Suprapubic skin (tissue), 4 donors: ENCODE data around the gene MED27. TPM values are rescaled to one million over a fixed set of nuclear protein-coding genes. Genes with fewer than 3 reads are reported as not detected.

Source experiments
- DNase-seq, 2 donors: peaks; one replicate each; pipeline ENCODE4 v3.0.0-alpha.2; 2019; ENCODE audit warnings: low spot score in 2 of 2
- H3K27ac ChIP-seq: fragments of 200-600 bp; sonication (generic); one replicate; pipeline ENCODE4 v1.5.1; 2019
- H3K27me3 ChIP-seq: fragments of 200-600 bp; sonication (generic); one replicate; pipeline ENCODE4 v1.5.1; 2019
- H3K36me3 ChIP-seq: fragments of 200-600 bp; sonication (generic); one replicate; pipeline ENCODE4 v1.5.1; 2019
- H3K4me1 ChIP-seq: fragments of 200-600 bp; sonication (generic); one replicate; pipeline ENCODE4 v1.5.1; 2019
- H3K4me3 ChIP-seq: fragments of 200-600 bp; sonication (generic); one replicate; pipeline ENCODE4 v1.5.1; 2019; ENCODE audit warnings: mild to moderate bottlenecking
- H3K9me3 ChIP-seq: fragments of 200-600 bp; sonication (generic); one replicate; pipeline ENCODE4 v1.5.1; 2019
- CTCF ChIP-seq, 2 donors: fragments of 200-600 bp in 1 of 2; fragments of 450-650 bp in 1 of 2; sonication (generic) in 1 of 2; IDR thresholded peaks; one replicate each; pipeline ENCODE4 v1.5.1; 2016 to 2019; ENCODE audit warnings: antibody characterized with exemption in 2 of 2, mild to moderate bottlenecking in 1 of 2, moderate library complexity in 1 of 2
- EP300 ChIP-seq: sonication (generic); formaldehyde crosslinking; IDR thresholded peaks from one replicate; pipeline ENCODE4 v1.6.1; 2017; ENCODE audit warnings: antibody characterized with exemption
- POLR2A ChIP-seq, 2 donors: fragments of 450-650 bp; IDR thresholded peaks; one replicate each; pipeline ENCODE4 v1.6.1; 2017; ENCODE audit warnings: antibody characterized with exemption in 2 of 2, mild to moderate bottlenecking in 2 of 2, moderate library complexity in 2 of 2
- POLR2AphosphoS5 ChIP-seq, 3 donors: sonication (generic); formaldehyde crosslinking; IDR thresholded peaks; one replicate each; pipeline ENCODE4 v1.6.1; 2017; ENCODE audit warnings: antibody characterized with exemption in 3 of 3
- WGBS: methylation state at CpG from one replicate; pipeline ENCODE4 v1.1.5; 2018; 5-methylcytosine and 5-hydroxymethylcytosine counted together
- total RNA-seq, 4 donors: library from RNA; depleted of rRNA; stranded (reverse); fragments of >200 nt; gene quantifications; one replicate each; pipeline ENCODE4 v1.1.0, GENCODE V29; 2016

Gene MED27
- total RNA-seq, 4 donors from 2014 or later, result 12.6 to 20.3 (median 16.0) TPM

- DNase-seq, result no peak
- Histone ChIP-seq H3K27ac (no peak overlapping the region), H3K4me3 (no peak overlapping the region), H3K27me3 (no peaks in the 10 kb centered on the region), H3K4me1 (no peaks in the 10 kb centered on the region), H3K9me3 (no peaks in the 10 kb centered on the region), H3K36me3 (no peaks in the 10 kb centered on the region)
- TF ChIP-seq CTCF (IDR thresholded peaks at IDR 0.05), result no peak
- no peak for TF ChIP-seq POLR2AphosphoS5 (IDR thresholded peaks at IDR 0.05)
- TF ChIP-seq EP300, result no peak
- TF ChIP-seq POLR2A (IDR thresholded peaks at IDR 0.05), result no peak
- 85% methylated on average over 6 of the region's 6 CpGs for WGBS
Observed at GRCh38 chr9:132037458-132037857, 42.2 kb downstream of the MED27 start.

- no peaks in the 10 kb centered on the region for H3K4me1 ChIP-seq
- no peaks in the 10 kb centered on the region for H3K9me3 ChIP-seq
- no peaks in the 10 kb centered on the region for H3K27me3 ChIP-seq
- WGBS, result 90% methylated on average over 5 of the region's 5 CpGs
- no peak overlapping the region for H3K4me3 ChIP-seq
- no peak overlapping the region for H3K27ac ChIP-seq
- DNase-seq, result no peak
- H3K36me3 ChIP-seq, result no peaks in the 10 kb centered on the region
- TF ChIP-seq CTCF (IDR thresholded peaks at IDR 0.05), result no peak
- TF ChIP-seq POLR2AphosphoS5 (IDR thresholded peaks at IDR 0.05), result no peak
- TF ChIP-seq EP300, result no peak
- no peak for TF ChIP-seq POLR2A (IDR thresholded peaks at IDR 0.05)
Observed at GRCh38 chr9:132036521-132036920, 43.1 kb downstream of the MED27 start.

DNA sequence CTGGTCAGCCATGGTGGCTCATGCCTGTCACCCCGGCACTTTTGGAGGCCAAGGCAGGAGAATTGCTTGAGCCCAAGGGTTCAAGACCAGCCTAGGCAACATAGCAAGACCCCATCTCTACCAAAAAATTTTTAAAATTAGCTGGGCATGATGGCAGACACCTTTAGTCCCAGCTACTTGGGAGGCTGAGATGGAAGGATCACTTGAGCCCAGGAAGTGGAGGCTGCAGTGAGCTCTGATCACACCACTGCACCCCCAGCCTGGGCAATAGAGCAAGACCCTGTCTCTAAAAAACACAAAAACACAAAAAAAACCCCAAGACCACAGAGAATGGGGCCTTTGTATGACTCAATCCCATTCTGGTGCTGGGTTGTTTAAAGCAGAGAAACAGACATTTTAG, 44.0 kb downstream of the MED27 start:
- TF ChIP-seq CTCF (IDR thresholded peaks at IDR 0.05), result no peak
- TF ChIP-seq POLR2A (IDR thresholded peaks at IDR 0.05), result no peak
- no peak for TF ChIP-seq EP300
- no peak for TF ChIP-seq POLR2AphosphoS5 (IDR thresholded peaks at IDR 0.05)
- Histone ChIP-seq H3K4me3 (no peak overlapping the region), H3K27me3 (no peaks in the 10 kb centered on the region), H3K27ac (no peak overlapping the region), H3K4me1 (no peaks in the 10 kb centered on the region), H3K9me3 (no peaks in the 10 kb centered on the region), H3K36me3 (no peaks in the 10 kb centered on the region)
- no peak for DNase-seq
- 91% methylated on average over 1 of the region's 1 CpG for WGBS

- Histone ChIP-seq H3K4me3 (no peak overlapping the region), H3K27me3 (no peaks in the 10 kb centered on the region), H3K9me3 (no peaks in the 10 kb centered on the region), H3K27ac (no peak overlapping the region), H3K36me3 (no peaks in the 10 kb centered on the region), H3K4me1 (peaks cover 5% of the 10 kb centered on the region)
- DNase-seq, result no peak
- TF ChIP-seq CTCF (IDR thresholded peaks at IDR 0.05), result no peak
- TF ChIP-seq POLR2A (IDR thresholded peaks at IDR 0.05), result no peak
- TF ChIP-seq EP300, result no peak
- TF ChIP-seq POLR2AphosphoS5 (IDR thresholded peaks at IDR 0.05), result no peak
- 81% methylated on average over 5 of the region's 5 CpGs for WGBS
Observed at GRCh38 chr9:132032238-132032950, 47.3 kb downstream of the MED27 start.

DNA sequence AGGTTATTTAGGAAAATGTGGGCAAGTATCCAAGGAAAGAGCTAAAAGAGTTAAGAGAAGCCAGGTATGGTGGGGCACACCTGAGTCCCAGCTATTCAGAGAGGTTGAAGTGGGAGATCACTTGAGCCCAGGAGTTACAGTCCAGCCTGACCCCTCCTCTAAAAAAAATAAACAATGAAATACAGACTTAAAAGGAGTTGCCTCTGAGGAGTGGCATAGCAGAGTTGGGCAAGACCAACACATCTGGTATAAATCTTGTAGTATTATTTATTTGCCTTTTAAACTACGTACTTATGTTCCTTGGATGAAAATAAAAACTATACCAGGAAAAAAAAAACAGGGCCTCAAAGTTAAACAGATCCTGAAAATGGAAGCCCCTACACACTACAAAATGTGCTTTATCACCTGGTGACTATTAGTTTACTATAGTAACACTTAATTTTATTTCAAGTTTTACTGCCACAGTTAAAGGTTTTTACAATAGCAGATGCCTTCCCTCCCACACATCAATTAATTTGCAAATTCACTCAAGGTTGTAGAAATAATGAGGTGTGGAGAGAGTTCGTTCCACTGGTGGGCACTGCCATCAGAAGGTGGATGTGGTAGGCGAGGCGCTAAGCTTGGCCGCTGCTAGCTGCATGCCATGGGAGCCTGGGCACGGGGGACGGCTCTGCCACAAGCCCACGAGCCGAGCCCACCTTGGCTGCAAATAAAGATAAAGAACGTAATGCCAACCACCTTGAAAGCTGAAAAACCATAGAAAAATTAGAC, 48.0 kb downstream of the MED27 start:
- TF ChIP-seq POLR2A (IDR thresholded peaks at IDR 0.05) (no peak), EP300 (no peak)
- H3K4me3 ChIP-seq, result no peak overlapping the region
- no peaks in the 10 kb centered on the region for H3K27me3 ChIP-seq
- H3K9me3 ChIP-seq, result no peaks in the 10 kb centered on the region
- WGBS, result 80% methylated on average over 10 of the region's 10 CpGs
- H3K4me1 ChIP-seq, result peaks cover 10% of the 10 kb centered on the region
- no peak overlapping the region for H3K27ac ChIP-seq
- no peaks in the 10 kb centered on the region for H3K36me3 ChIP-seq
- DNase-seq, result no peak
